ENCODE results near the gene SRL.
"Not testable (repeated sequence)": the region's sequence is repeated elsewhere in the genome, so short reads cannot be mapped to it uniquely, and the experiment has no call there.

- TF ChIP-seq CTCF, POLR2A (IDR thresholded peaks at IDR 0.05): not testable (repeated sequence)
Measured at GRCh38 chr16:4211445-4212210, 30.3 kb downstream of the SRL start.
